HG02840 (cell line): ENCODE results near the gene ZNF419.
"Not testable (repeated sequence)": the region's sequence is repeated elsewhere in the genome, so short reads cannot be mapped to it uniquely, and the experiment has no call there.

Experiments used
- ATAC-seq: cut with Tn5 transposase; IDR thresholded peaks from one replicate; pipeline ENCODE4 v1.9.1; 2021; ENCODE audit warnings: mild to moderate bottlenecking, moderate library complexity, moderate number of reproducible peaks; ENCODE audit not compliant: unreplicated experiment, low FRiP score

The ZNF419 gene

GRCh38 chr19:57487477-57488298 lies at the start of gene ZNF419:
Gene ZNF419, plus strand, starts transcription at chr19:57487750. Its CDS starts 201 bp downstream, at chr19:57487951.
- peak; percentile 91 for ATAC-seq

GRCh38 chr19:57437931-57438330 lies 49.6 kb upstream of the ZNF419 start:
- ATAC-seq, result no peak

DNA sequence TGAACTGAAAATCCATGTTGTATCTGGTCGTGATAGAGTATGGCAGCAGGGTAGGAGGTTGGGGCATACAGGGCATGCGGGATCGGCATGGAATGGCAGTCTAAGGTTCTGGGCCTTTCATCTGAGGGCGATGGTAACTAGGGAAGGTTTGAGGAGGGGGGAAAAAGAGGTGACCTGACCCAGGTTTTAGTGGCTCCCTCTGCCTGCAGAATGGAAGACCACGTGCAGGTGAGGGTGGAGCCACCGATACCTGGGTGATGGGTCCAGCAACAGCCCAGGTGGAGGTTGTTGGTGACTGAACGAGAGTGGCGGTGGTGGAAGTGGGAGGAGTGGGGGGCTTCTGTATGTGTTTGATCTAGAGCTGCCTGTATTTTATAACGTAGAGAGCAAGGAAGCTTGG lies 48.6 kb upstream of the ZNF419 start:
- no peak for ATAC-seq

DNA sequence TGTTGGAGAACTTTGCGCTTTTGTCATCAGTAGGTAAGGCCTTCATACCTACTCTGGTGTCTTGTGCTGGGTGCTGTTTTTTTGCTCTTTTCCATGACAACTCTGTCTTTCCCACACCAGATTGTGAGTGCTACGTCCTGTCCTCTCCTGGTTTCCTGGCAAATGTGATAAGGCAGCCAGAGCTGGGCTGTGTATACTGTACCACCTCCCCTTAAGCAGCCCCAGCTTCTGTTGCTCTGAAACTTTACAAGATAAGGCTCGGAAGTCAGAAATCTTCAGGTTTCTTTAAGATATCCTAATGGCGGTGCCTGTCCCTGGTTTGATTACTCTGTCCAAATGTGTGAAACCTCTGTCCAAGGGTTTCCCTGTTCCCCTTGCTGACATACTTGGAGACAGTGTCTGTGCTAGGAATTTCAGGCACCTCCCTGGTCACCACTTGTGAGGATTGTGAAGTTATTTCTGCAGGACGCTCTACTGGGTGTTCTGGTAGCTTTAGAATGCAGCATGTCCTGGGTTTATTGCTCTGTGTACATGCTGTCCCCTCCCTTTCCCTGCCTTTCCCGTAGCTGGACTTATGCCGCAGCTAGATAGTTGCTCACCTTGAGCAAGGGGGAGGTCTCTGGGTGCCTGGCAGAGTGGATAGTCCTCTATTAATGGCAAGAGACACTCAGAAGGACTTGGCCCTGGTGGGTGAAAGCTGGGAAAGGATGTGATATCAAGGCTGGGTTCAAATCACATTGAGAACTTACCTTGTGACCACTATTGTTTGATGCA lies 45.4 kb upstream of the ZNF419 start:
- ATAC-seq, result no peak

DNA sequence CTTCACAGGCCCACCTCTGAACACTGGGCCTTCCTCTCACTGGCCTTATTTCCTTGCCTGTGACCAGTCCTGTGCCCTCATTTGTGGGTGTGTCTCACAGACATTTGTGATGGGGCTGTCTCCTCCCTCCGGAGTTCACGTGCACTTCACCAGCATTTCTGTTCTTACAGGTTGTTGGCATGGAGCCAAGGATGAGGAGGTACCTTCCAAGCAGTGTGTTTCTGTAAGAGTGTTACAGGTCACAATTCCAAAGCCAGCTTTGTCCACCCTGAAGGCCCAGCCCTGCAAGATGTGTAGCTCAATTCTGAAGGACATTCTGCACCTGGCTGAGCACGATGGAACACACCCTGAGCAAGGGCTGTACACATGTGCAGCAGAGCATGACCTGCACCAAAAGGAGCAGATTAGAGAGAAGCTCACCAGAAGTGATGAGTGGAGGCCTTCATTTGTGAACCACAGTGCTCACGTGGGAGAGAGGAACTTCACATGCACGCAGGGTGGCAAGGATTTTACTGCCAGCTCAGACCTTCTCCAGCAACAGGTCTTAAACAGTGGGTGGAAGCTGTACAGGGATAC lies 44.3 kb upstream of the ZNF419 start:
- no peak for ATAC-seq

- no peak for ATAC-seq
Observed at GRCh38 chr19:57452307-57452706, 35.2 kb upstream of the ZNF419 start.

GRCh38 chr19:57465680-57466381 lies 21.7 kb upstream of the ZNF419 start:
- ATAC-seq, result no peak

GRCh38 chr19:57466489-57466888 lies 21.1 kb upstream of the ZNF419 start:
- ATAC-seq, result no peak

GRCh38 chr19:57473646-57474045 lies 13.9 kb upstream of the ZNF419 start:
- no peak for ATAC-seq

GRCh38 chr19:57477191-57478008 lies 10.2 kb upstream of the ZNF419 start, which contains the start of gene ZNF772:
Gene ZNF772, minus strand, starts transcription at chr19:57477566. Its CDS starts 257 bp downstream, at chr19:57477309.
- peak; percentile 97 for ATAC-seq

DNA sequence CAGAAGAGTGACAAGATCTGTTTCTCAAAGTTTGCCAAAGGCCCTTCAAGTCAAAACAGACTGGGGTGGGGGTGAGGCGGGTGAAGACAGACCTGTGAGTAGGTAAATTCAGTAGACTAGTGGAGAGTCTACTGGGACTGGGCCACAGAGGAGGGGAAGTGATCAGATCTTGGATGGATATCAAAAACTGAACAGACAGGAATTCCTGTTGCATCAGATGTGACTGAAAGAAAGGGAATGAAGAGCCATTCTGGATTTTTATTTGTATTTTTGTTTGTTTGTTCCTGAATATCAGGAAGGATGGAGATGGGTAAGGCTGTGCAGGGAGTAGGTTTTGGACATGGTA lies 722 bp downstream of the ZNF419 start:
- peak; percentile 13 for ATAC-seq

DNA sequence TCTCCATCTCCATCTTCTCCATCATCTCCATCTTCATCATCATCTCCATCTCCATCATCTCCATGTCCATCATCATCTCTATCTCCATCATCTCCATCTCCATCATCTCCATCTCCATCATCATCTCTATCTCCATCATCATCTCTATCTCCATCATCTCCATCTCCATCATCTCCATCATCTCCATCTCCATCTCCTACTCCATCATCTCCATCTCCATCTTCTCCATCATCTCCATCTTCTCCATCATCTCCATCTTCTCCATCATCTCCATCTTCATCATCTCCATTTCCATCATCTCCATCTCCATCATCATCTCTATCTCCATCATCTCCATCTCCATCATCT lies 11.8 kb downstream of the ZNF419 start:
- ATAC-seq, result not testable (repeated sequence)

DNA sequence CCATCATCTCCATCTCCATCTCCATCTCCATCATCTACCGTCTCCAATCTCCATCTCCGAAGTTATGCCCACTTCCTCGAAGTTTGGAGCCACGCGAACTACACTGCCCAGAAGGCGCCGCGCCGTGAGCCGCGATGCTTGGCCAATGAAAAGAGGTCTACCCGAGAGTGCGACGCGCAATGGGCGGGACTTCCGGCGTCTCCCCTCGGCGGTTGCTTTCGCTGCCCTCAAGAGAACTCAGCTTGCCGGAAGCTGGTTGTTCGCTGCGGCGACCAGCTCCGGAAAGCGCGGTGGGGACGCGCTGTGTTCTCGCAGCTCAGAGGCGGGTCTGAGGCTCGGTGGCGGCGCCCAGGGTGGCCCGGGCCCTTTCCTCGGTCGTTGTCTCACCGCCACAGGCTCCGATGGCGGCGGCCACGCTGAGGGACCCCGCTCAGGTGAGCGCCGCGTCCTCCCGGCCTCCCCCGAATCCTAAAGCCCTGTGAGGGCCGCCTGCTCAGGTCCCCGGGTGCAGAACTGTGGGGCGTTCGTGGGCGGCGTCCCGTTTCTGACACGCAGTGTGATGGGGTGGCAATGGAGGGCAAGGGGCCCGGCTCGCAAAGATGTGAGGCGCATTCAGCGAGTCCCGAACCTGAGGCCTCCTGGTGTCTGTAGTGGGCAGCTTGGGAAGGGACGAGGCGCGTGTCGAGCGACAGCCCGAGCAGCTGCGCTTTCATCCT lies 12.3 kb downstream of the ZNF419 start, which contains the start of gene ZNF773:
ZNF773 (plus strand) TSS at position 259 of the 716 bp plus-strand sequence; CDS start at position 402, 143 bp downstream.
- ATAC-seq, result peak; percentile 98

GRCh38 chr19:57500400-57500799 lies 12.8 kb downstream of the ZNF419 start:
- not testable (repeated sequence) for ATAC-seq

GRCh38 chr19:57506163-57506562 lies 18.6 kb downstream of the ZNF419 start:
- ATAC-seq, result no peak

GRCh38 chr19:57511484-57511883 lies 23.9 kb downstream of the ZNF419 start:
- ATAC-seq, result no peak

DNA sequence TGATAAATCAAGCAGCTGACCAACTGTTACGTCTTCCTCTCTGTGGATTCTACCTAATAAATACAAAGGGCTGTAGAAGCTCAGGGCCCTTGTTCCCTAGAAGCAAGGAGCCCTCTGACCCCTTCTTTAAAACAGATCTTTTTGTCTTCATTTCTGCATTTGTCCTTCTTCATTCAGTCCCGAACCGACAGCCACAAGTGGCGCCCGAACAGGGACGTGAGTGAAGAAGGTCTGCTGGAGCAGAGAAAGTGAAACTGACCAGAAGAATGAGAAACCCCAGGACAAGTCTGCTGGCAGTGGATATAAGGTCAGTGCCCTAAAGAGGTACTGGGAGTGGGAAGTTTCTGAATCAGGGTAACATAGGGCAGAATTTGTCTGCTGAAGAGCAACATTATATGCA lies 25.3 kb downstream of the ZNF419 start:
- no peak for ATAC-seq

- no peak for ATAC-seq
Observed at GRCh38 chr19:57515255-57515654, 27.7 kb downstream of the ZNF419 start.

GRCh38 chr19:57518021-57518420 lies 30.5 kb downstream of the ZNF419 start:
- not testable (repeated sequence) for ATAC-seq
